GM19438 (cell line): ENCODE results near the gene CX3CL1.
"Not testable (repeated sequence)": the region's sequence is repeated elsewhere in the genome, so short reads cannot be mapped to it uniquely, and the experiment has no call there.

Experiments used
- ATAC-seq: cut with Tn5 transposase; IDR thresholded peaks from one replicate; pipeline ENCODE4 v1.9.1; 2021; ENCODE audit warnings: low read depth; ENCODE audit not compliant: unreplicated experiment

CX3CL1 gene

DNA sequence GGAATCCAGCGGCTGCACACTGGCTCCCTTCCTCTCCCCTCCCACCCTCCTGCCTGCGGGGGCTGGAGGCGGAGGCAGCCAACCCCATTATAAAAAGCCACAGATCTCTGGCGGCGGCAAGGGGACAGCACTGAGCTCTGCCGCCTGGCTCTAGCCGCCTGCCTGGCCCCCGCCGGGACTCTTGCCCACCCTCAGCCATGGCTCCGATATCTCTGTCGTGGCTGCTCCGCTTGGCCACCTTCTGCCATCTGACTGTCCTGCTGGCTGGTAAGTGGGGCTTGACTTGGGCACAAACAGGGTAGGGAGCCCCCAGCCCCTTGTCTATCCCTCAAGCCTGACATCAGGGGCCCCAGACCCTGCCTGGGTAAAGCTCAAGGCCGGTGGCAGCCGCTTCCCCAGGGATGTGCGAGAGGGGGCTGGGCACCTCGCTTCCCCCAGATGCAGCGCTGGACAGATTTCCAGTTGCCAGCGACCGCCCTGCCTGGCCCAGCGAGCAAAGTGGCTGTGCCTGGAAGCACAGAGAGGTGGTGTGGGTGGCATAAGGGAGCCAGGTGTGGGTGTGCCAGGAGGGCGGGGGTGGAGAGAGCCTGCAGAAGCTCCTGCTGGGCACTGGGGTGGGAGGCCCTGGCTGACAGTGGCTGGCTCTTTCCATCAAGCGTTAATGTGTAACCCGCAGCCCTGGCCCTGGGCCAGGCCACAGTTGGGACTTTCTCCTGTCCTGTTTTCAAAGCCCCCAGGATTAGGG is at the start of gene CX3CL1:
CX3CL1 (plus strand) TSS at position 119 of the 745 bp plus-strand sequence; CDS start at position 198, 79 bp downstream.
- ATAC-seq = no peak

DNA sequence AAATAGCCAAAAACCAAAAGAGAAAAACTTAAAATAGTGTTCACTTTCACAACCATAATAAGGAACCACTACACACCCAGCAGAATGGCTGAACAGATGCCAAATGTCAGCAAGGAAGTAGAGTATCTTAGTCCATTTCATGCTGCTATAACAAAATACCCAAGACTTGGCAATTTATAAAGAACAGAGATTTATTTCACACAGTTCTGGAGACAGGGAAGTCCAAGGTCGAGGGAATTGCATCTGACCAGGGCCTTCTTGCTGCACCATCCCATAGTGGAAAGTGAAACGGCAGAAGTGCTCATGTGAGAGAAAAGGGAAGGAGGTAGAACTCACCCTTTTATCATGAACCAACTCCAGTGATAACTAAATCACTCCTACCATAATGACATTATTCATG is 47.5 kb upstream of the CX3CL1 start:
- no peak for ATAC-seq

DNA sequence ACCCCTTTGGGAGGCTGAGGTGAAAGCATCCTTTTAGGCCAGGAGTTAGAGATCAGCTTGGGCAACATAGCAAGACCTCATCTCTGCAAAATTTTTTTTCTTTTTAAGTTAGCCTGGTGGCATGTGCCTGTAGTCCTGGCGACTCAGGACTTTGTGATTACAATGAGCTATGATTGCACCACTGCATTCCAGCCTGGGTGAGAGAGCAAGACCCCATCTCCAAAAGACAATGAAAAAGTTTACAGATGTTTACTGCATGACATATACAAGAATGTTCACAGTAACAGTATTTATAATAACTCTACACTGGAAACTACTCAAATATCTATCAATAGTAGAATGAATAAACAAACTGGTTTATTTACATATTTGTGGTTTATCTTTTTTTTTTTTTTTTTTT is 46.8 kb upstream of the CX3CL1 start:
- ATAC-seq = no peak

DNA sequence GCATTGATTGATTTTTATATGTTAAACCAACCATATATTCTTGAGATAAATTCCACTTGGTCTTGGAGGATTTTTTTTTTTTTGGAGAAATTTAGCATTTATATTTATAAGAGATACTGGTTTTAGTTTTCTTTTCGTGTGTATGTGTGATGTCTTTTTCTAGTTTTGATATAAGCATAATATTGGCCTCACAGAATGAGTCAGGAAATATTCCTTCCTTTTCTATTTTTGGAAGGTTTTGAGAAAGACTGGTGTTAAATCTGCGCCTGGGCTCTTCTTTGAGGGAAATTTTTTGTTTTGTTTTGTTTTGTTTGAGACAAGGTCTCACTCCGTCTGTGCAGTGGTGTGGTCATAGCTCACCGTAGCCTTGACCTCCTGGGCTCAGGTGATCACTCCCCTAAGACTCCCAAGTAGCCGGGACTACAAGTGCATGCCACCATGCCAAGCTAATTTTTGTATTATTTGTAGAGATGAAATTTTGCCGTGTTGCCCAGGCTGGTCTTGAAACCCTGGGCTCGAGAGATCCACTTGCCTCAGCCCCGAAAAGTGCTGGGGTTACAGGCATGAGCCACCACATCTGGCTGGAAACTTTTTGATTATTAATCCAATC is 42.5 kb upstream of the CX3CL1 start:
- ATAC-seq = no peak

DNA sequence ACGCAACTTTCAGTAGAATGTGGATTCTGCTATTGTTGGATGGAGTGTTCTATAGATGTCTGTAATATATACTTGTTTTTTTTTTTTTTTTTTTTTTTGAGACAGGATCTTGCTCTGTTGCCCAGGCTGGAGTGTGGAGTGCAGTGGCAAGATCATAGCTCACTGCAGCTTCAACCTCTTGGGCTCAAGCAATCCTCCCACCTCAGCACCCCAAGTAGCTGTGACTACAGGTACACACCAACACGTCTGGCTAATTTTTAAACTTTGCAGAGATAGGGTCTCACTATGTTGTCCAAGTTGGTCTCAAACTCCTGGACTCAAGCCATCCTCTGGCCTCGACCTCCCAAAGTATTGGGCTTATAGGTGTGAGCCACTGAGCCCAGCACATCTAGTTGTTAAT is 40.9 kb upstream of the CX3CL1 start:
- no peak for ATAC-seq

GRCh38 chr16:57333402-57333801 is 38.9 kb upstream of the CX3CL1 start:
- ATAC-seq = no peak

DNA sequence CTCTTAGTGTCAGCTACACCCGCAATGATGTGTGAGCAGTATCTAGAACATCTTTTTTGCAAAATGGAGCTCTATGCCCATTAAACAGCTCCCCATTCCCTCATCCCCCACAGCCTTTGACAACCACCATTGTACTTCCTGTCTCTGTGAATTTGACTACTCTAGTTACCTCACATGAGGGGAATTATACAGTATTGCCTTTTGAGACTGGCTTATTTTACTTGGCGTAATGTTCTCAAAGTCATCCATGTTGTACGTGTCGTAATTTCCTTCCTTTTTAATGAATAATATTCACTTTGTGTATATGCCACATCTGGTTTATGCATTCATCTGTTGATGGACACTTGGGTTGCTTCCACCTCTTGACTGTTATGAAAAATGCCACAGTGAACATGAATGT is 36.9 kb upstream of the CX3CL1 start:
- ATAC-seq = no peak

DNA sequence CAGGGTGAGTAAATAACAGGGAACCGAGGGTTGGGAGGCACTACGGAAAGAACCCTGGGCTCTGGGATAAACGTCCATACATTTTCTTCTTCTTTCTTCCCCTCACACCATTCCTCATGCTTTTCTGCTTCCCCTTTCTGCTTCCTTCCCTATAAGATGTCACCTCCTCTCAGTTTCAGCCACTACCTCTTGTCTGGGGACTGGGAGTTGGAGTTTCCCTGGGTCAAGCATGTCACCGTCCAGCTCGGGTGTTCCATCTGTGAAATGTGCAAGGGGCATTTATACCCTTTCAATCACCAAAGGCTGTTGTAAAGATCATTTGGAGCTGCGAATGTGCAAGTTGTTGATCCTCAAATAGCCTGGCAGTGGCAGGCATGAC is 31.2 kb upstream of the CX3CL1 start:
- peak; percentile 39 for ATAC-seq

- ATAC-seq = no peak
These were observed 30.6 kb upstream of the CX3CL1 start for GRCh38 chr16:57341441-57342303.

GRCh38 chr16:57342606-57343005 is 29.7 kb upstream of the CX3CL1 start:
- not testable (repeated sequence) for ATAC-seq

GRCh38 chr16:57343221-57343620 is 29.1 kb upstream of the CX3CL1 start:
- no peak for ATAC-seq

DNA sequence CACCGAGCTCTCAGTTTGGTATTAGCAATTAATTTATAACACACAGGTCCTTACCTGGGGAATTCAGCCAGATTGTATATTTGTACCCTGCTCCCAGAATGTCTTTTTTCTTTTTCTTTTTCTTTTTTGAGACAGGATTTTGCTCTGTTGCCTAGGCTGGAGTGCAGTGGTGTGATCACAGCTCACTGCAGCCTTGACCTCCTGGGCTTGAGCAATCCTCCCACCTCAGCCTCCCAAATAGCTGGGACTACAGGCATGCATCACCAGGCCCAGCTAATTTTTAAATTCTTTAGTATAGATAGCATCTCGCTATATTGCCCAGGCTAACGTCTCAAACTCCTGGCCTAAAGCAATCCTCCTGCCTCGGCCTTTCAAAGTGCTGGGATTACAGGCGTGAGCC is 28.2 kb upstream of the CX3CL1 start:
- not testable (repeated sequence) for ATAC-seq

DNA sequence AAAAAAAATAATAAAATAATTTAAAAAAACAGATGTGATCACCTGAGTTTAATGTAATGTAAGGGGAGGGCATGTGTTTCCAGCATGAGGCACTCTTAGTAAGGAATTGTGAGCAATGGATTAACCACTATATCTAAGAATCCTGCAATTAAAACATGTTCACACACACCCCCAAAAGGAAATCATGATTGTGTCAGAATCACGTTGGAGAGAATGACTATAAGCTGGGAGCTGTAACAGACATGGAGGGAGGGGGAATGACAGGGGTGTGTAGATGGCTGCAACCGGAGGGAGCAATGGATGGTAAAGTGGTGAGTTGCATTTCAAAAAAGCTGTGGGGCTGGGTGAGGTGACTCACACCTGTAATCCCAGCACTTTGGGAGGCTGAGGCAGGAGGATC is 27.3 kb upstream of the CX3CL1 start:
- ATAC-seq = no peak

- no peak for ATAC-seq
These were observed 26.6 kb upstream of the CX3CL1 start for GRCh38 chr16:57345666-57346204.

- ATAC-seq = no peak
These were observed 24.4 kb upstream of the CX3CL1 start for GRCh38 chr16:57347858-57348257.

GRCh38 chr16:57348327-57348726 is 24.0 kb upstream of the CX3CL1 start:
- ATAC-seq = no peak

DNA sequence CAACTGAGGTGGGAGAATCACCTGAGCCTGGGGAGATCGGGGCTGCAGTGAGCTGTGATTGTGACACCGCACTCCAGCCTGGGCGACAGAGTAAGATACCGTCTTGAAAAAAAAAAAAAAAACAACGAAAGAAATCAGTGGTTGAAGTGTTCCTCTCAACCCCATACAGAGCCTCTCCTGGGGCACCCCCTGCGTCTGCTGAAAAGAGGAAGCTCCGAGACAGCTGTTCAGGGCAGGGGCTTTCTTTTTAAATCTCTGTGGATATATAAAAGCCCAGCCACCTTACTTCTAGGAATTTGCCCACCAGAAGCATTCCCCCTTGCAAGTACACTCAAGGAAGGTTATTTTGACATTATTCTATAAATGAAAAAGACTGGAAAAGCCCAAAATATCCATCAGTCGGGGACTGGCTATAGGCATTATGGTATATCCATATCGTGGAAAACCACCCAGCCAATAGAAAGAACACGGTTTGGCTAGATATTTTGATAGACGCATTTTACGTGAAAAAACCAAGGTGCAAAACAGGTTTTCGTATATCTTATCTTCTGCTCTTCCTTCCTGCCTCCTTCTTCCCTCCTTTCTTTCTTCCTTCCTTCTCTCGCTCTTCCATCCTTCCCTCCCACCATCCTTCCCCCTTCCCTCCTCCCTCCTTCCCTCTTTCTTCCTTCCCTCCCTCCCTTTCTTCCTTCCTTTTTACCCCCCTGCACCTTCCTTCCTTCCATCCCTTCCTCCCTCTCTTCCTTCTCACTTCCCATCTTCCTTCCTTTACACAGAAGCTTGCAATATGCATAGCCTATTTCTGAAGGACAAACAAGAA is 22.9 kb upstream of the CX3CL1 start:
- ATAC-seq = peak; percentile 83

DNA sequence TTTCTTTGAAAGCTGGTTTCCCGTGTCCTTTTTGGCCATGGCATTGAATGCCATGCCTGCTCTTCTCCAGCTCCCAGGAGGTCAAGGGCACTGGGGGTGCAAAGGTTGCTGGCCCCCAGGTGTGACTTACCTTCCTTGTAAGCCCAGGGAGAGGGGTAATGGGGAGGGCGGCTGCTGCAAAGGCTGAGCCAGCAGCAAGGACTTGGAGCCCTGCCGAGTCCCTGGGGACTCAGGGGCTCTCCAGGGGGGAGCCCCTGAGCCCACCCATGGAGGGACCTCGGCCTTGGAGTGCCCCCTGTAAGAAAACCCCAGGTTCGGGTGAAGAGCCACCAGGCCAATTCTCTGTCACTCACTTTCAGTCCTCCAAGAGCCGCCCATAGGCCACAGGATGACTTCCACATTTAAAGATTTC is 19.6 kb upstream of the CX3CL1 start:
- ATAC-seq = no peak

DNA sequence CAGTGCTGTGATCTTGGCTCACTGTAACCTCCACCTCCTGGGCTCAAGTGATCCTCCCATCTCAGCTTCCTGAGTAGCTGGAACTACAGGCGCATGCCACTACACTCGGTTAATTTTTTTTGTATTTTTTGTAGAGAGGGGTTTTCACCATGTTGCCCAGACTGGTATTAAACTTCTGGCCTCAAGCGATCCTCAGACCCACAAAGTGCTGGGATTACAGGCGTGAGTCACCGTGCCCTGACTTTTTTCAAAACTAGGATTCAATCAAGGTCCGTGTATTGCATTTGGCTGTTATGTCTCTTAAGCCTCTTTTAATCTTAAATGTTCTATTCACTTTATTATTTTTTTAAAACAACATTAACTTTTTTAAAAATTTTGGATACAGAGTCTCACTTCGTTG is 18.0 kb upstream of the CX3CL1 start:
- no peak for ATAC-seq

DNA sequence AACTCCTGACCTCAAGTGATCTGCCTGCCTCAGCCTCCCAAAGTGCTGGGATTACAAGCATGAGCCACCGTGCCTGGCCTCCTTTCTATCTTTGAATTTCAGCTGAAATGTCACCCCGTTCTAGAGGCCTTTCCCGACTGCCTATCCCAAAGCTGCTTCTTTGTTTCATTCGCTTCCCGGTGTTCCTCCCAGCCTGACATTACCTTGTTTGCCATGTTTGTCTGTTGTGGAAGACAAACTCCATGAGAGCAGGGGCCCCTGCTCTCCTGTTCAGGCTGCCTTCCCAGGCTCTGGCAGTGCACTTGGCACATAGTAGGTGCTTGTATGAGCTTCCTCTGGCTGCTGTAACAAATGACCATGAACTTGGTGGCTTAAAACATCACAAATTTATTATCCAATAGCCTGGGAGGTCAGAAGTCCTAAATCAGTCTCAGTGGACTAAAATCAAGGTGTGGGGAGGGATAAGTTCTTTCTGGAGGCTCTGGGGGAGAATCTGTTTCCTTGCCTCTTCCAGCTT is 16.3 kb upstream of the CX3CL1 start:
- ATAC-seq = no peak
